H1 (cell line): Measurements from ENCODE around the gene CSF3. TPM values are rescaled to one million over a fixed set of nuclear protein-coding genes. Genes with fewer than 3 reads are reported as not detected.

Experiments
- CTCF ChIA-PET: fragments of 300-600 bp; sonication (Branson Sonifier 250); formaldehyde crosslinking; loops from one replicate; lab custom pipeline; 2021; ENCODE audit not compliant: partially characterized antibody; lab: Charles Lee
- POLR2A ChIA-PET: fragments of 300-600 bp; sonication (Branson Sonifier 250); formaldehyde crosslinking; loops from one replicate; lab custom pipeline; 2021; ENCODE audit warnings: inconsistent platforms; ENCODE audit not compliant: partially characterized antibody; lab: Charles Lee
- DNase-seq, 2 experiments: peaks; one replicate each; pipeline versions ENCODE4 v3.0.0 to v3.0.0-alpha.2; 2010 to 2022; ENCODE audit warnings: low spot score in 2 of 2, low read depth in 1 of 2, mixed read lengths in 1 of 2
- FAIRE-seq: peaks from 2 replicates; lab custom pipeline; 2011; peaks lifted over from hg19 to GRCh38; lab: Jason Lieb, UNC
- H2AFZ ChIP-seq: 2 replicates; pipeline ENCODE4 v1.8.1; 2012; ENCODE audit warnings: low read length, inconsistent platforms
- H2AK5ac ChIP-seq: 2 replicates; pipeline ENCODE4 v1.6.1; 2013; ENCODE audit warnings: low read depth, low read length
- H2BK120ac ChIP-seq: replicated peaks from 2 replicates; pipeline ENCODE3; 2013; ENCODE audit warnings: low read depth, low read length, inconsistent platforms
- H2BK12ac ChIP-seq: 2 replicates; pipeline ENCODE4 v1.6.1; 2013; ENCODE audit warnings: low read depth, low read length
- H2BK15ac ChIP-seq: 2 replicates; pipeline ENCODE4 v1.6.1; 2013; ENCODE audit warnings: low read length
- H2BK20ac ChIP-seq: 2 replicates; pipeline ENCODE4 v1.6.1; 2013; ENCODE audit warnings: low read length
- H2BK5ac ChIP-seq: 2 replicates; pipeline ENCODE4 v1.6.1; 2013; ENCODE audit warnings: low read depth, low read length
- H3K14ac ChIP-seq: 2 replicates; pipeline ENCODE4 v1.6.1; 2013; ENCODE audit warnings: inconsistent platforms; ENCODE audit not compliant: insufficient read length
- H3K18ac ChIP-seq: 2 replicates; pipeline ENCODE4 v1.6.1; 2013; ENCODE audit warnings: low read length; ENCODE audit errors: extremely low read depth
- H3K23ac ChIP-seq: 2 replicates; pipeline ENCODE4 v1.6.1; 2013; ENCODE audit warnings: inconsistent platforms; ENCODE audit not compliant: insufficient read length
- H3K23me2 ChIP-seq: 2 replicates; pipeline ENCODE4 v1.6.1; 2013; ENCODE audit warnings: low read depth, low read length
- H3K27ac ChIP-seq: 2 replicates; pipeline ENCODE4 v1.6.1; 2011; ENCODE audit warnings: low read depth, low read length, inconsistent platforms
- H3K27me3 ChIP-seq, 4 experiments: replicated peaks in 1 of 4; 1 replicate in 1 of 4; 2 replicates in 3 of 4; pipeline versions ENCODE4 v1.6.1 to v1.8.1; 2011 to 2013; ENCODE audit warnings: low read length in 3 of 4, mild to moderate bottlenecking in 3 of 4, inconsistent platforms in 2 of 4, mixed read lengths in 2 of 4, moderate library complexity in 1 of 4; ENCODE audit not compliant: control insufficient read depth in 3 of 4, insufficient read depth in 3 of 4; ENCODE audit errors: extremely low read depth in 1 of 4
- H3K36me3 ChIP-seq, 4 experiments: 2 replicates each; pipeline versions ENCODE4 v1.6.1 to v1.8.1; 2011 to 2013; ENCODE audit warnings: mild to moderate bottlenecking in 4 of 4, low read length in 3 of 4, moderate library complexity in 2 of 4, control low read depth in 1 of 4, inconsistent platforms in 1 of 4; ENCODE audit not compliant: insufficient read depth in 4 of 4, control insufficient read depth in 2 of 4
- H3K4ac ChIP-seq: replicated peaks from 2 replicates; pipeline ENCODE3; 2013; ENCODE audit warnings: low read length, low read depth, mixed read lengths, inconsistent platforms; ENCODE audit not compliant: insufficient read length
- H3K4me1 ChIP-seq, 4 experiments: replicated peaks in 1 of 4; 1 replicate in 1 of 4; 2 replicates in 3 of 4; pipeline versions ENCODE4 v1.6.1 to v1.8.1; 2011 to 2013; ENCODE audit warnings: low read length in 3 of 4, inconsistent platforms in 2 of 4, mixed read lengths in 1 of 4; ENCODE audit not compliant: insufficient read depth in 4 of 4, control insufficient read depth in 3 of 4
- H3K4me2 ChIP-seq, 2 experiments: 2 replicates each; pipeline versions ENCODE4 v1.6.1 to v1.8.1; 2011 to 2013; ENCODE audit warnings: low read depth in 2 of 2, low read length in 2 of 2, control low read depth in 1 of 2, inconsistent platforms in 1 of 2, mild to moderate bottlenecking in 1 of 2; ENCODE audit not compliant: insufficient read depth in 1 of 2
- H3K4me3 ChIP-seq, 4 experiments: fragments of 200-600, 300-600 bp in 1 of 4; sonication (generic), shearing (Covaris generic), sonication (Bioruptor Twin) in 1 of 4; 2 replicates each; pipeline versions ENCODE4 v1.5.1 to v1.8.1; 2011 to 2016; ENCODE audit warnings: low read length in 4 of 4, low read depth in 3 of 4, control low read depth in 2 of 4, inconsistent platforms in 2 of 4, mild to moderate bottlenecking in 2 of 4, mixed read lengths in 1 of 4, moderate library complexity in 1 of 4; ENCODE audit not compliant: insufficient read depth in 2 of 4; ENCODE audit errors: extremely low read depth in 1 of 4
- H3K56ac ChIP-seq: replicated peaks from 2 replicates; pipeline ENCODE3; 2013; ENCODE audit warnings: low read depth, mild to moderate bottlenecking, mixed read lengths, low read length, inconsistent platforms; ENCODE audit not compliant: insufficient read length
- H3K79me1 ChIP-seq: 2 replicates; pipeline ENCODE4 v1.6.1; 2013; ENCODE audit warnings: low read depth, low read length, control low read depth
- H3K79me2 ChIP-seq, 2 experiments: 2 replicates each; pipeline versions ENCODE4 v1.6.1 to v1.8.1; 2012 to 2013; ENCODE audit warnings: low read length in 2 of 2, mild to moderate bottlenecking in 2 of 2, inconsistent platforms in 1 of 2; ENCODE audit not compliant: insufficient read depth in 2 of 2, control insufficient read depth in 1 of 2
- H3K9ac ChIP-seq, 4 experiments: replicated peaks in 1 of 4; 1 replicate in 1 of 4; 2 replicates in 3 of 4; pipeline versions ENCODE4 v1.6.1 to v1.8.1; 2011 to 2013; ENCODE audit warnings: low read depth in 3 of 4, low read length in 3 of 4, control low read depth in 2 of 4, mild to moderate bottlenecking in 2 of 4, moderate library complexity in 2 of 4, inconsistent platforms in 1 of 4; ENCODE audit errors: extremely low read depth in 1 of 4
- H3K9me3 ChIP-seq, 2 experiments: 2 replicates each; pipeline versions ENCODE4 v1.6.1 to v1.8.1; 2012 to 2013; ENCODE audit warnings: mild to moderate bottlenecking in 2 of 2, moderate library complexity in 2 of 2, control low read depth in 1 of 2, inconsistent platforms in 1 of 2, low read depth in 1 of 2, low read length in 1 of 2, mixed read lengths in 1 of 2; ENCODE audit not compliant: insufficient read depth in 2 of 2
- H4K20me1 ChIP-seq, 2 experiments: replicated peaks in 1 of 2; 2 replicates each; pipeline versions ENCODE3 to v1.8.1; 2011 to 2013; ENCODE audit warnings: inconsistent platforms in 2 of 2, low read length in 2 of 2, mild to moderate bottlenecking in 1 of 2; ENCODE audit not compliant: insufficient read depth in 2 of 2, control insufficient read depth in 1 of 2
- H4K5ac ChIP-seq: 2 replicates; pipeline ENCODE4 v1.6.1; 2013; ENCODE audit warnings: low read length, low read depth, mixed read lengths, inconsistent platforms; ENCODE audit not compliant: insufficient read length
- H4K8ac ChIP-seq: 2 replicates; pipeline ENCODE4 v1.8.0; 2013; ENCODE audit warnings: mild to moderate bottlenecking, moderate library complexity, low read length, inconsistent platforms; ENCODE audit not compliant: insufficient read depth; ENCODE audit errors: extremely low read depth
- H4K91ac ChIP-seq: replicated peaks from 2 replicates; pipeline ENCODE3; 2013; ENCODE audit warnings: low read length, mixed read lengths, inconsistent platforms; ENCODE audit not compliant: insufficient read length
- ASH2L ChIP-seq: fragments of 200-600, 300-600 bp; sonication (generic); IDR thresholded peaks from one replicate; pipeline ENCODE4 v1.7.1; 2017; ENCODE audit warnings: low read length
- ATF3 ChIP-seq: IDR thresholded peaks from 2 replicates; pipeline ENCODE4 v1.6.1; 2011; ENCODE audit warnings: low read depth, mild to moderate bottlenecking, low read length; ENCODE audit not compliant: insufficient read depth
- BACH1 ChIP-seq: IDR thresholded peaks from 2 replicates; pipeline ENCODE4 v1.6.1; 2012; ENCODE audit warnings: low read length, improper control_type of control experiment
- CBX8 ChIP-seq: fragments of 300-800, 300-1000 bp; sonication (generic); IDR thresholded peaks from 2 replicates; pipeline ENCODE4 v1.7.1; 2016; ENCODE audit warnings: low read depth, low read length, borderline replicate concordance
- CHD1 ChIP-seq: IDR thresholded peaks from 2 replicates; pipeline ENCODE4 v1.6.1; 2012; ENCODE audit warnings: low read depth, low read length, improper control_type of control experiment
- MAX ChIP-seq: IDR thresholded peaks from 2 replicates; pipeline ENCODE4 v1.6.1; 2012; ENCODE audit warnings: inconsistent platforms
- NRF1 ChIP-seq: IDR thresholded peaks from 2 replicates; pipeline ENCODE4 v1.6.1; 2011; ENCODE audit warnings: mild to moderate bottlenecking, low read depth, low read length, improper control_type of control experiment
- POLR2AphosphoS5 ChIP-seq: IDR thresholded peaks from 2 replicates; pipeline ENCODE4 v1.6.1; 2011; ENCODE audit warnings: low read depth, low read length
- POU5F1 ChIP-seq: IDR thresholded peaks from 2 replicates; pipeline ENCODE4 v1.6.1; 2011; ENCODE audit warnings: low read depth, mild to moderate bottlenecking, low read length, moderate library complexity
- RXRA ChIP-seq: IDR thresholded peaks from 2 replicates; pipeline ENCODE4 v1.6.1; 2011; ENCODE audit warnings: low read depth, mild to moderate bottlenecking, low read length, moderate library complexity; ENCODE audit not compliant: insufficient read depth
- SIN3A ChIP-seq, 2 experiments: IDR thresholded peaks in 1 of 2; conservative IDR thresholded peaks in 1 of 2; 2 replicates each; pipeline ENCODE4 v1.6.1; 2011 to 2012; ENCODE audit warnings: low read length in 2 of 2, improper control_type of control experiment in 1 of 2, low read depth in 1 of 2, mild to moderate bottlenecking in 1 of 2
- SIRT6 ChIP-seq: IDR thresholded peaks from one replicate; pipeline ENCODE4 v1.7.1; 2012; ENCODE audit warnings: low read length, inconsistent platforms
- SP4 ChIP-seq: IDR thresholded peaks from 2 replicates; pipeline ENCODE4 v1.6.1; 2012; ENCODE audit warnings: low read length, inconsistent platforms
- TAF7 ChIP-seq: optimal IDR thresholded peaks from 2 replicates; pipeline ENCODE3; 2011; ENCODE audit warnings: low read depth, mild to moderate bottlenecking, inconsistent platforms, low read length, moderate library complexity, borderline replicate concordance
- TCF12 ChIP-seq: IDR thresholded peaks from 2 replicates; pipeline ENCODE4 v1.6.1; 2011; ENCODE audit warnings: low read depth, mild to moderate bottlenecking, low read length
- WGBS, 2 experiments: shearing (Covaris generic) in 1 of 2; methylation state at CpG; one replicate each; pipeline versions ENCODE4 v1.1.6 to v1.1.7; 2013 to 2015; ENCODE audit warnings: low lambda C conversion rate in 2 of 2, mixed read lengths in 2 of 2, inconsistent platforms in 1 of 2, low coverage in 1 of 2, missing lambda C conversion rate in 1 of 2; ENCODE audit not compliant: insufficient replicate concordance in 2 of 2, insufficient coverage in 1 of 2, insufficient read length in 1 of 2; ENCODE audit errors: extremely low coverage in 1 of 2, missing lambda C conversion rate in 1 of 2; 5-methylcytosine and 5-hydroxymethylcytosine counted together
- polyA plus RNA-seq, 7 experiments: library from polyadenylated mRNA; depleted of rRNA in 3 of 7; stranded (reverse) in 5 of 7; unstranded in 2 of 7; fragments of >200 nt in 5 of 7; fragments of 200-250 nt in 2 of 7; gene quantifications; 1 replicate in 5 of 7; 2 replicates in 1 of 7; 4 replicates in 1 of 7; pipeline versions ENCODE4 v1.2.1 to v1.2.3, GENCODE V29; 2011 to 2013; ENCODE audit warnings: missing spikeins in 2 of 7, mixed read lengths in 2 of 7
- total RNA-seq: library from RNA; stranded (reverse); fragmentation: NEBNext Ultra II Directional; extraction: Animal tissue kit (Norgen Biotek cat#: 25700); gene quantifications from 2 replicates; pipeline ENCODE4 v1.2.1, GENCODE V29; 2021

Gene CSF3
- total and polyA plus RNA-seq, 2 of the 8 experiments (the other 6 are each of a cell fraction or from before 2014, with no cell fraction given) = 0.03 TPM; not detected in 1

GRCh38 chr17:39972271-39972670 lies 43.0 kb upstream of the CSF3 start:
- H3K27ac ChIP-seq = no peak overlapping the region
- H2BK20ac ChIP-seq = no peak overlapping the region
- no peaks in the 10 kb centered on the region for H3K23me2 ChIP-seq
- no peak overlapping the region for H4K91ac ChIP-seq
- H3K9me3 ChIP-seq = no peaks in the 10 kb centered on the region
- FAIRE-seq = no peak
- no peak overlapping the region for H3K9ac ChIP-seq
- no peaks in the 10 kb centered on the region; a peak in 1 of 7 replicates for H3K4me1 ChIP-seq
- no peak overlapping the region for H3K56ac ChIP-seq
- H4K5ac ChIP-seq = no peak overlapping the region
- no peak overlapping the region for H3K23ac ChIP-seq
- no peak overlapping the region for H2BK5ac ChIP-seq
- ChIA-PET CTCF (interaction anchor here (1.2 to 11.9 kb wide), 4 partner anchors 8 to 63 kb away, joined by 3 to 96 read pairs (median 4); partner anchors contain the start of genes GSDMA and PSMD3), POLR2A (interaction anchor here (0.7 to 2.0 kb wide), 2 partner anchors 8 to 14 kb away, joined by 3 to 7 read pairs; partner anchors contain the start of gene PSMD3)
- H2BK120ac ChIP-seq = no peak overlapping the region
- no peak overlapping the region for H2BK15ac ChIP-seq
- no peak for DNase-seq
- no peak overlapping the region for H2BK12ac ChIP-seq
- H4K8ac ChIP-seq = no peak overlapping the region
- H3K14ac ChIP-seq = no peak overlapping the region
- no peak overlapping the region for H3K4me2 ChIP-seq
- H3K4me3 ChIP-seq = no peak overlapping the region
- no peaks in the 10 kb centered on the region for H3K36me3 ChIP-seq
- WGBS, 2 experiments = 67% methylated on average over 3 of the region's 3 CpGs; no CpG with 5 or more reads in 1 of the 2 experiments
- no peak overlapping the region for H2AFZ ChIP-seq
- no peak overlapping the region for H3K4ac ChIP-seq
- H3K79me2 ChIP-seq = no peaks in the 10 kb centered on the region
- no peak overlapping the region for H3K18ac ChIP-seq
- H2AK5ac ChIP-seq = no peak overlapping the region
- peaks cover 0 to 3% (median 1%) of the 10 kb centered on the region in 4 experiments; a peak in 3 of 7 replicates for H3K27me3 ChIP-seq
- H3K79me1 ChIP-seq = no peaks in the 10 kb centered on the region
- H4K20me1 ChIP-seq = no peaks in the 10 kb centered on the region
- TF ChIP-seq SP4 = no peak
- no peak for TF ChIP-seq CHD1
- no peak for TF ChIP-seq SIN3A (conservative IDR thresholded peaks at IDR 0.05 in 1 of 2, IDR thresholded peaks at IDR 0.05 in 1 of 2; ENCODE audit: low read depth in 1 of 2, low read length in 2 of 2)
- TF ChIP-seq SIRT6 = no peak
- no peak for TF ChIP-seq CBX8
- TF ChIP-seq NRF1 = no peak
- TF ChIP-seq ASH2L = no peak
- TF ChIP-seq POLR2AphosphoS5 = no peak
- TF ChIP-seq ATF3 = no peak
- no peak for TF ChIP-seq MAX
- TF ChIP-seq TCF12 = no peak
- TF ChIP-seq RXRA = no peak
- TF ChIP-seq BACH1 = no peak
- no peak for TF ChIP-seq TAF7
- no peak for TF ChIP-seq POU5F1
